Measurements from ENCODE around the gene FAM117B. TPM values are rescaled to one million over a fixed set of nuclear protein-coding genes. Genes with fewer than 3 reads are reported as not detected.

Gene FAM117B
- total RNA-seq, 1 donor from 2014 or later, result 4.9 TPM

- H3K9me3 Mint-ChIP-seq (ENCODE audit: low read depth), result peaks cover 34% of the 10 kb centered on the region
- TF ChIP-seq CTCF (IDR thresholded peaks at IDR 0.05), result no peak
- no peaks in the 10 kb centered on the region for H3K27me3 Mint-ChIP-seq (ENCODE audit: low read depth)
- DNase-seq (ENCODE audit: low spot score), result no peak
- H3K4me3 Mint-ChIP-seq (ENCODE audit: unreplicated experiment), result no peak overlapping the region
- H3K36me3 Mint-ChIP-seq (ENCODE audit: low read depth), result peaks cover 17% of the 10 kb centered on the region
- H3K27ac Mint-ChIP-seq (ENCODE audit: unreplicated experiment), result no peak overlapping the region
- H3K4me1 Mint-ChIP-seq (ENCODE audit: low read depth), result peaks cover 6% of the 10 kb centered on the region
Observed at GRCh38 chr2:202716114-202716718, 81.4 kb downstream of the FAM117B start.

- H3K27ac Mint-ChIP-seq (ENCODE audit: unreplicated experiment), result no peak overlapping the region
- H3K27me3 Mint-ChIP-seq (ENCODE audit: low read depth), result no peaks in the 10 kb centered on the region
- peaks cover 16% of the 10 kb centered on the region for H3K36me3 Mint-ChIP-seq (ENCODE audit: low read depth)
- peaks cover 11% of the 10 kb centered on the region for H3K4me1 Mint-ChIP-seq (ENCODE audit: low read depth)
- TF ChIP-seq CTCF (IDR thresholded peaks at IDR 0.05), result no peak
- H3K4me3 Mint-ChIP-seq (ENCODE audit: unreplicated experiment), result no peak overlapping the region
- DNase-seq (ENCODE audit: low spot score), result no peak
- peaks cover 26% of the 10 kb centered on the region for H3K9me3 Mint-ChIP-seq (ENCODE audit: low read depth)
Observed at GRCh38 chr2:202716953-202717597, 82.3 kb downstream of the FAM117B start.

GRCh38 chr2:202717598-202718310, 83.0 kb downstream of the FAM117B start:
- no peak overlapping the region for H3K27ac Mint-ChIP-seq (ENCODE audit: unreplicated experiment)
- peaks cover 14% of the 10 kb centered on the region for H3K4me1 Mint-ChIP-seq (ENCODE audit: low read depth)
- H3K36me3 Mint-ChIP-seq (ENCODE audit: low read depth), result peaks cover 12% of the 10 kb centered on the region
- H3K27me3 Mint-ChIP-seq (ENCODE audit: low read depth), result no peaks in the 10 kb centered on the region
- no peak for DNase-seq (ENCODE audit: low spot score)
- no peak overlapping the region for H3K4me3 Mint-ChIP-seq (ENCODE audit: unreplicated experiment)
- no peak for TF ChIP-seq CTCF (IDR thresholded peaks at IDR 0.05)
- peaks cover 20% of the 10 kb centered on the region for H3K9me3 Mint-ChIP-seq (ENCODE audit: low read depth)

GRCh38 chr2:202718614-202719013, 83.8 kb downstream of the FAM117B start:
- Mint-ChIP-seq H3K27me3 (ENCODE audit: low read depth) (no peaks in the 10 kb centered on the region), H3K9me3 (ENCODE audit: low read depth) (peaks cover 11% of the 10 kb centered on the region), H3K27ac (ENCODE audit: unreplicated experiment) (no peak overlapping the region), H3K4me3 (ENCODE audit: unreplicated experiment) (no peak overlapping the region), H3K4me1 (ENCODE audit: low read depth) (peaks cover 14% of the 10 kb centered on the region), H3K36me3 (ENCODE audit: low read depth) (peaks cover 6% of the 10 kb centered on the region)
- no peak for TF ChIP-seq CTCF (IDR thresholded peaks at IDR 0.05)
- DNase-seq (ENCODE audit: low spot score), result no peak

- no peak for TF ChIP-seq CTCF (IDR thresholded peaks at IDR 0.05)
- peaks cover 6% of the 10 kb centered on the region for H3K36me3 Mint-ChIP-seq (ENCODE audit: low read depth)
- H3K4me3 Mint-ChIP-seq (ENCODE audit: unreplicated experiment), result no peak overlapping the region
- H3K9me3 Mint-ChIP-seq (ENCODE audit: low read depth), result peaks cover 11% of the 10 kb centered on the region
- H3K27ac Mint-ChIP-seq (ENCODE audit: unreplicated experiment), result no peak overlapping the region
- H3K4me1 Mint-ChIP-seq (ENCODE audit: low read depth), result peaks cover 14% of the 10 kb centered on the region
- no peaks in the 10 kb centered on the region for H3K27me3 Mint-ChIP-seq (ENCODE audit: low read depth)
- no peak for DNase-seq (ENCODE audit: low spot score)
Observed at GRCh38 chr2:202720226-202720625, 85.5 kb downstream of the FAM117B start.
